Heart left ventricle (tissue), 16 donors: Measurements from ENCODE around the gene GAREM1. TPM values are rescaled to one million over a fixed set of nuclear protein-coding genes. Genes with fewer than 3 reads are reported as not detected.
"Not testable (repeated sequence)": the region's sequence is repeated elsewhere in the genome, so short reads cannot be mapped to it uniquely, and the experiment has no call there.

Experiments used
- ATAC-seq, 4 donors: fragments of 200-7000 bp; cut with Tn5 transposase; one replicate each; pipeline ENCODE4 v1.9.1; 2020 to 2022; ENCODE audit warnings: moderate library complexity in 4 of 4, mild to moderate bottlenecking in 3 of 4, moderate number of reproducible peaks in 1 of 4
- DNase-seq, 5 donors: peaks; one replicate each; pipeline ENCODE4 v3.0.0-alpha.2; 2020
- H3K27ac ChIP-seq, 12 donors: fragments of 200-600 bp; sonication (generic) in 4 of 12; one replicate each; pipeline versions ENCODE4 v1.5.0 to v1.8.0; 2016 to 2022; ENCODE audit warnings: mild to moderate bottlenecking in 2 of 12
- H3K27me3 ChIP-seq, 9 donors: fragments of 200-600 bp; sonication (generic) in 2 of 9; one replicate each; pipeline versions ENCODE4 v1.5.1 to v1.8.0; 2016 to 2022; ENCODE audit warnings: mild to moderate bottlenecking in 3 of 9
- H3K36me3 ChIP-seq, 9 donors: fragments of 200-600 bp; sonication (generic) in 2 of 9; one replicate each; pipeline versions ENCODE4 v1.5.0 to v1.8.0; 2018 to 2022; ENCODE audit warnings: mild to moderate bottlenecking in 2 of 9
- H3K4me1 ChIP-seq, 12 donors: fragments of 200-600 bp; sonication (generic) in 4 of 12; one replicate each; pipeline versions ENCODE4 v1.5.0 to v1.8.0; 2016 to 2022; ENCODE audit warnings: mild to moderate bottlenecking in 3 of 12
- H3K4me3 ChIP-seq, 12 donors: fragments of 200-600 bp; sonication (generic) in 4 of 12; one replicate each; pipeline versions ENCODE4 v1.5.0 to v1.8.0; 2017 to 2022; ENCODE audit warnings: mild to moderate bottlenecking in 9 of 12, moderate library complexity in 4 of 12
- H3K9me3 ChIP-seq, 12 donors: fragments of 200-600 bp; sonication (generic) in 4 of 12; one replicate each; pipeline versions ENCODE4 v1.5.0 to v1.8.0; 2016 to 2022; ENCODE audit warnings: mild to moderate bottlenecking in 1 of 12
- POLR2A ChIP-seq, 2 donors: fragments of 450-650 bp; IDR thresholded peaks; one replicate each; pipeline ENCODE4 v1.6.1; 2017; ENCODE audit warnings: antibody characterized with exemption in 2 of 2, mild to moderate bottlenecking in 2 of 2, moderate library complexity in 2 of 2
- WGBS, 4 donors: extraction: QIAGEN DNeasy Blood & Tissue Kit in 2 of 4; methylation state at CpG; one replicate each; pipeline versions ENCODE4 v1.1.5 to v1.1.7; 2013 to 2018; 5-methylcytosine and 5-hydroxymethylcytosine counted together
- intact Hi-C, 10 donors: fragments of 100-400 bp; cut with DNase I; formaldehyde crosslinking; loops; one replicate each; pipeline versions ENCODE4 v1.11.1 to v1.14.2; 2022
- polyA plus RNA-seq, 2 donors: library from polyadenylated mRNA; stranded (reverse); fragments of 200-250 nt; gene quantifications; one replicate each; pipeline ENCODE4 v1.2.3, GENCODE V29; 2013
- total RNA-seq, 9 donors: library from RNA; depleted of rRNA in 2 of 9; stranded (reverse); fragments of >200 nt in 2 of 9; fragmentation: NEBNext Ultra II Directional in 3 of 9; extraction: Animal tissue kit (Norgen Biotek cat#: 25700) in 3 of 9; gene quantifications; one replicate each; pipeline versions ENCODE4 v1.1.0 to v1.2.4, GENCODE V29; 2016 to 2023
- TF ChIP-seq, protein P1 (sequence below), 12 donors: fragments of 200-600 bp; sonication (generic) in 4 of 12; IDR thresholded peaks; one replicate each; pipeline versions ENCODE4 v1.5.0 to v1.8.0; 2018 to 2022; ENCODE audit warnings: antibody characterized with exemption in 12 of 12, mild to moderate bottlenecking in 5 of 12
- donor health status: ischemic (EF 13 %, LVEDD 7.1; RV severe dilation, severe dysfunction).
- donor health status: healthy with polysubstance abuse.
- donor health status: DM: no; HTN: yes; CAD: no.
- donor health status: DM: no; HTN: no; CAD: no.
- donor health status: ischemic (EF 25% LVEDD 6.9; RV normal size, moderate dysfunction).
- donor health status: ischemic (EF 25% LVEDD 5.7; RV mildly dilated, moderate dysfunction).
- donor health status: healthy.
- donor health status: DM: yes; HTN: yes; CAD: no.
- donor health status: ischemic (EF 35%, LVEDD 5.7; RV mildly dilated, moderate dysfunction).
- donor health status: nonischemic (EF 11% LVEDD 7.7; RV severe dilation, severe dysfunction).
- donor health status: DM: yes; HTN: yes; CAD: no.
- donor health status: PGD.
- donor health status: ischemic (EF 29% LVEDD 5.4; RV normal size, mild dysfunction).
- donor health status: nonischemic (EF 23%, LVEDD 6.1; RV moderate dilation, normal function).

The GAREM1 gene
- total and polyA plus RNA-seq, 11 donors: 1.8 to 28.8 (median 13.0) TPM

DNA sequence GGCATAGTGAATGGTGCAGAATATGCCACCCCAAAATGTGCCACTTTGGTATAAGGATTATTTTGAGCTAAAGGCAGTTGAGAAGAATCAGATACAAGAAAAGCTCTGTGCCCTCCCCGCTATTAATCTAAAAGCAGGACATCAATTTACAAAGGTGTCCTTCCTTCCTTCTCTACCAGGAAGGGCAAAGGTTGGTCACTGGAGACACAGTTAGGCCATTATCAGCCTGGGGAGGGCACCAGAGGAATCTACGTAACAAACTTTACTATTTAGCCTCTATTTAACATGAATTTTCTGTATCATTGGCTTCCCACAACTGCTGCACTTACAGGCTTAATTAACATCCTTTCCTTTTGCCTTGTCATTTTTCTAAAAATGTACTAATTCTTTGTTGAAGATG lies 228.3 kb downstream of the GAREM1 start:
- no peak for ATAC-seq
- 78 to 85% (median 83%) methylated on average over 2 of the region's 2 CpGs for WGBS, 4 donors

DNA sequence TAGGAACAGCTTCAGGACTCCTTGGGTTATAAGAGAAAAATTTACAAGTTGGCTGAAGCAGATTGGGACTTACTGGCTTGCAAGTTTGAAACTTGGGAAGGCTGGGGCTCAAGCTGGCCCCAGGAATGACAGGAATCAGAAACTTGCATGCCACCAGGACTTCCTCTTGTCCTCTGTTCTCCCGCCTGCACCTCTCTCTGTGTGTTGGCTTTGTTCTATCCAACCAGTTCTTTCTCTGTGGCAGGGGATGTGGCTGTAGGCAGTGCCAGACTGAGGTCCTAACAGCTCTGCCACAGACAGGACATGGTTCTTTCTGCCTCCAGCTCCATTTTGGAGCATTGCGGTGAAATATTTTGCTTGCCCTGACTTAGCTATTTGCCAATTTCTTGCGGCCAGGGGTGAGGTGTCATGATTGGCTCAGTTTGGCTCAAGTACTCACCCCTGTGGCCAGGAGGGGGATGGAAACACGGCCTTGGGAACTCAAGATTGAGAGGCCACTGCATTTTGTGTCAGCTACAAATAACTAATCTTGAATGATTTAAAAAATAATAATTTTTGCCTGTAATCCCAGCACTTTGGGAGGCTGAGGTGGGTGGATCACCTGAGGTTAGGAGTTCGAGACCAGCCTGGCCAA lies 231.9 kb downstream of the GAREM1 start:
- H3K27ac ChIP-seq: no peak overlapping the region
- WGBS, 4 donors: 85 to 90% (median 89%) methylated on average over 5 of the region's 5 CpGs
- intact Hi-C loops: no loop called here
- no peak overlapping the region for H3K4me3 ChIP-seq
- DNase-seq (no peak), ATAC-seq (no peak)
- no peaks in the 10 kb centered on the region for H3K27me3 ChIP-seq
- no peaks in the 10 kb centered on the region for H3K4me1 ChIP-seq
- TF ChIP-seq, protein P1, sequence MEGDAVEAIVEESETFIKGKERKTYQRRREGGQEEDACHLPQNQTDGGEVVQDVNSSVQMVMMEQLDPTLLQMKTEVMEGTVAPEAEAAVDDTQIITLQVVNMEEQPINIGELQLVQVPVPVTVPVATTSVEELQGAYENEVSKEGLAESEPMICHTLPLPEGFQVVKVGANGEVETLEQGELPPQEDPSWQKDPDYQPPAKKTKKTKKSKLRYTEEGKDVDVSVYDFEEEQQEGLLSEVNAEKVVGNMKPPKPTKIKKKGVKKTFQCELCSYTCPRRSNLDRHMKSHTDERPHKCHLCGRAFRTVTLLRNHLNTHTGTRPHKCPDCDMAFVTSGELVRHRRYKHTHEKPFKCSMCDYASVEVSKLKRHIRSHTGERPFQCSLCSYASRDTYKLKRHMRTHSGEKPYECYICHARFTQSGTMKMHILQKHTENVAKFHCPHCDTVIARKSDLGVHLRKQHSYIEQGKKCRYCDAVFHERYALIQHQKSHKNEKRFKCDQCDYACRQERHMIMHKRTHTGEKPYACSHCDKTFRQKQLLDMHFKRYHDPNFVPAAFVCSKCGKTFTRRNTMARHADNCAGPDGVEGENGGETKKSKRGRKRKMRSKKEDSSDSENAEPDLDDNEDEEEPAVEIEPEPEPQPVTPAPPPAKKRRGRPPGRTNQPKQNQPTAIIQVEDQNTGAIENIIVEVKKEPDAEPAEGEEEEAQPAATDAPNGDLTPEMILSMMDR (IDR thresholded peaks at IDR 0.05): no peak
- TF ChIP-seq POLR2A (IDR thresholded peaks at IDR 0.05): no peak
- no peaks in the 10 kb centered on the region for H3K9me3 ChIP-seq
- no peaks in the 10 kb centered on the region for H3K36me3 ChIP-seq

More for the DNA sequence above, 228.3 kb downstream of the GAREM1 start:
- intact Hi-C loops: no loop called here
- Histone ChIP-seq H3K9me3 (no peaks in the 10 kb centered on the region), H3K27me3 (no peaks in the 10 kb centered on the region), H3K27ac (no peak overlapping the region), H3K4me3 (no peak overlapping the region), H3K4me1 (no peaks in the 10 kb centered on the region), H3K36me3 (no peaks in the 10 kb centered on the region)
- DNase-seq: no peak
- TF ChIP-seq, protein P1 (IDR thresholded peaks at IDR 0.05): no peak
- no peak for TF ChIP-seq POLR2A (IDR thresholded peaks at IDR 0.05)

DNA sequence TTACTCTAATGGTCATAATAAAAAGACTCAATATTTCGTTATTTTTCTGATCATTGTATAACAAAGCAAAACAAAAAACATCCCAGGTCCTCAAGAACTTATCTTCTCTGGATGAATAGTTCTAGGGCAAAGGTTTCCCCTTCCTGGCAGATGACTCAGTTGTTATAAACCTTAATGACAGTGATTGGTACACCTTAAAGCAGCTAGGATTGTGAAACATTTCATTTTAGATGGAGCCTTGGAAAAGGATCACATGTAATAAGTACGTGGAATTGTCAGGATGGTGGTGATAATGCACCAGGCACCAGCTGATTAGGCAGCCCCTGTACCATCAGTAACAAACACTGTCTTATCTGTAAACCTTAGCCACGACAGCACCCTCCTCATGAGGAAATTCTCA lies 233.6 kb downstream of the GAREM1 start:
- intact Hi-C loops: no loop called here
- TF ChIP-seq, protein P1 (IDR thresholded peaks at IDR 0.05): no peak
- TF ChIP-seq POLR2A (IDR thresholded peaks at IDR 0.05): no peak
- Histone ChIP-seq H3K9me3 (no peaks in the 10 kb centered on the region), H3K27me3 (no peaks in the 10 kb centered on the region), H3K27ac (no peak overlapping the region), H3K4me1 (no peaks in the 10 kb centered on the region), H3K4me3 (no peak overlapping the region), H3K36me3 (no peaks in the 10 kb centered on the region)
- 62 to 71% (median 65%) methylated on average over 3 of the region's 3 CpGs for WGBS, 4 donors
- DNase-seq (no peak), ATAC-seq (no peak)

DNA sequence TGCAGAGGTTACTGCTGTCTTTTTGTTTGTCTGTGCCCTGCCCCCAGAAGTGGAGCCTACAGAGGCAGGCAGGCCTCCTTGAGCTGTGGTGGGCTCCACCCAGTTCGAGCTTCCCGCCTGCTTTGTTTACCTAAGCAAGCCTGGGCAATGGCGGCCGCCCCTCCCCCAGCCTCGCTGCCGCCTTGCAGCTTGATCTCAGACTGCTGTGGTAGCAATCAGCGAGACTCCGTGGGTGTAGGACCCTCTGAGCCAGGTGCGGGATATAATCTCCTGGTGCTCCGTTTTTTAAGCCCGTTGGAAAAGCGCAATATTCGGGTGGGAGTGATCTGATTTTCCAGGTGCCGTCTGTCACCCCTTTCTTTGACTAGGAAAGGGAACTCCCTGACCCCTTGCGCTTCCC lies 237.3 kb downstream of the GAREM1 start:
- DNase-seq, H3K4me1 ChIP-seq, H3K9me3 ChIP-seq, H3K27ac ChIP-seq, H3K4me3 ChIP-seq, intact Hi-C loops, ATAC-seq, H3K36me3 ChIP-seq, H3K27me3 ChIP-seq: not testable (repeated sequence)
- 94 to 98% (median 97%) methylated on average over 14 to 15 of the region's 15 CpGs for WGBS, 4 donors
